ENCODE results near the gene DYNLRB2. TPM values are rescaled to one million over a fixed set of nuclear protein-coding genes. Genes with fewer than 3 reads are reported as not detected.

DYNLRB2 gene
- polyA plus RNA-seq, 1 of the 3 experiments (the other 2 are of a cell fraction) = 0.44 TPM

DNA sequence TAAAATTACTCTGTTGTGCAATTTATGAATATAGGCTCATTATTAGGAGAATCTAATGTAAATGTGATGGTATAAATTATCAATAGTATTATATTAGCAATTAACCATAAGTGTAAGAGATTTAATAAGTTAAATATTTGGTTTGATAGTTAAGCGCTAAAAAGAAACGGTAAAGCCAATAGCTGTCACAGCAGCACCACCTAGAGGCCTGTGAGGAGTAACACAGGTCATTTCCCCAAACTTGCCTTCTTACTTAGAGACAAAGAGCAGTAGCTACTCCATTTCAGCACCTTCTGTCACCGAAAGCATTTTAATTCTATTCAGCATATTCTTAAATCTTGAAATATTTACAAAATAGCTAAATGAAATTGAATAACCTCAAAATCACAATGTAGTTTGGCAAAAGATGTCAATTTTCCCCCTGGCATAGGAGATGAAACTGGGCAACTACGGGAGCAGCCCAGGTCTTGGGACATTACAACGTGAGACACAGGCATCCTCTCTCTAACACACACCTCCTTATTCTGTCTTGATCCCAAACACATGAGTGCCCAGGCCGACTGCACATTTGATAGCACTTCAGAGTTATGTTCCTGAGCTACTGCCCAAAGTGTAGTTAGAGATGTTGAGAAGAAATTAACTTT is 14.3 kb upstream of the DYNLRB2 start:
- H3K9ac ChIP-seq = no peak overlapping the region
- peak; percentile 44; the same call in 1 of the 2 replicates for TF ChIP-seq SMC3 (IDR thresholded peaks at IDR 0.05; ENCODE audit: low read depth, low read length)
- TF ChIP-seq, protein P1, sequence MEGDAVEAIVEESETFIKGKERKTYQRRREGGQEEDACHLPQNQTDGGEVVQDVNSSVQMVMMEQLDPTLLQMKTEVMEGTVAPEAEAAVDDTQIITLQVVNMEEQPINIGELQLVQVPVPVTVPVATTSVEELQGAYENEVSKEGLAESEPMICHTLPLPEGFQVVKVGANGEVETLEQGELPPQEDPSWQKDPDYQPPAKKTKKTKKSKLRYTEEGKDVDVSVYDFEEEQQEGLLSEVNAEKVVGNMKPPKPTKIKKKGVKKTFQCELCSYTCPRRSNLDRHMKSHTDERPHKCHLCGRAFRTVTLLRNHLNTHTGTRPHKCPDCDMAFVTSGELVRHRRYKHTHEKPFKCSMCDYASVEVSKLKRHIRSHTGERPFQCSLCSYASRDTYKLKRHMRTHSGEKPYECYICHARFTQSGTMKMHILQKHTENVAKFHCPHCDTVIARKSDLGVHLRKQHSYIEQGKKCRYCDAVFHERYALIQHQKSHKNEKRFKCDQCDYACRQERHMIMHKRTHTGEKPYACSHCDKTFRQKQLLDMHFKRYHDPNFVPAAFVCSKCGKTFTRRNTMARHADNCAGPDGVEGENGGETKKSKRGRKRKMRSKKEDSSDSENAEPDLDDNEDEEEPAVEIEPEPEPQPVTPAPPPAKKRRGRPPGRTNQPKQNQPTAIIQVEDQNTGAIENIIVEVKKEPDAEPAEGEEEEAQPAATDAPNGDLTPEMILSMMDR (IDR thresholded peaks at IDR 0.05) = peak; percentile 92
- TF ChIP-seq, protein P2, sequence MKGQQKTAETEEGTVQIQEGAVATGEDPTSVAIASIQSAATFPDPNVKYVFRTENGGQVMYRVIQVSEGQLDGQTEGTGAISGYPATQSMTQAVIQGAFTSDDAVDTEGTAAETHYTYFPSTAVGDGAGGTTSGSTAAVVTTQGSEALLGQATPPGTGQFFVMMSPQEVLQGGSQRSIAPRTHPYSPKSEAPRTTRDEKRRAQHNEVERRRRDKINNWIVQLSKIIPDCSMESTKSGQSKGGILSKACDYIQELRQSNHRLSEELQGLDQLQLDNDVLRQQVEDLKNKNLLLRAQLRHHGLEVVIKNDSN (IDR thresholded peaks at IDR 0.05; ENCODE audit: borderline replicate concordance, low read depth) = no peak
- TF ChIP-seq RAD21 (IDR thresholded peaks at IDR 0.05; ENCODE audit: low read length) = peak; percentile 84
- 12% methylated on average over 6 of the region's 6 CpGs for WGBS (ENCODE audit: low lambda C conversion rate)
- H3K4me3 ChIP-seq (ENCODE audit: low read depth in 2 of 2, low read length in 1 of 2) = no peak overlapping the region; a peak in 1 of 4 replicates
- no peaks in the 10 kb centered on the region for H3K27me3 ChIP-seq (ENCODE audit: insufficient read depth)
- CTCF ChIA-PET = interaction anchor here (0.6 to 3.1 kb wide), 25 partner anchors 9 to 1537 kb away, joined by 3 to 22 read pairs (median 3); no protein-coding TSS in a partner anchor
- H3K4me1 ChIP-seq (ENCODE audit: control insufficient read depth in 1 of 2, insufficient read depth in 2 of 2, low read depth in 1 of 2, low read length in 1 of 2) = no peaks in the 10 kb centered on the region
- POLR2A ChIA-PET = no interaction called here
- H3F3A ChIP-seq (replicated peaks; ENCODE audit: insufficient read depth) = no peaks in the 10 kb centered on the region
- DNase-seq = peak; percentile 49
- H3K36me3 ChIP-seq (replicated peaks in 1 of 2; ENCODE audit: control insufficient read depth in 1 of 2, insufficient read depth in 2 of 2, low read length in 1 of 2) = no peaks in the 10 kb centered on the region
- no peak overlapping the region for H3K27ac ChIP-seq (ENCODE audit: low read depth in 2 of 2, low read length in 1 of 2)
- no peaks in the 10 kb centered on the region for H3K9me3 ChIP-seq
- no peak overlapping the region for H2AFZ ChIP-seq (ENCODE audit: low read depth)
- no peak overlapping the region for H3K4me2 ChIP-seq
- H4K20me1 ChIP-seq (ENCODE audit: insufficient read depth) = no peaks in the 10 kb centered on the region
- H3K9me2 ChIP-seq = no peaks in the 10 kb centered on the region
- H3K79me2 ChIP-seq (ENCODE audit: insufficient read depth) = no peaks in the 10 kb centered on the region

DNA sequence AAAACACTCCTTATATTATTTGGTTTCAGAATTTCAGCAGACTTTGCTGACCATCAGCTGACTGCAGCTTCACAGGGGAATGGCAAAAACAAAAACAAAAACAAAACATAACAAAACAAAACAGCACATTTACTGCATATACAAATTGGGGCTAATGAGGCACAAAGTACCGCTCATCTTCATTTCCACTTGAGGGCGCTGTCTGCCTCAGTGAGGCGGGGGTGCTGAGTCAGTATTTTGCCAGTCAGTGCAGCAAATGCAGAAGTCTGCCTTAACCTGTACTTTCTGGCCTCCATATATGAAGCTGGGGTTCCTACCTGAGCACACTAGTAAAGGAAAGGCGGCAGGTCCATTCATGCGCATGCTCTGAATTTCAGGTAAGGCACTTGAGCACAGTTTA is 13.5 kb upstream of the DYNLRB2 start:
- Histone ChIP-seq H3K36me3 (replicated peaks in 1 of 2; ENCODE audit: control insufficient read depth in 1 of 2, insufficient read depth in 2 of 2, low read length in 1 of 2) (no peaks in the 10 kb centered on the region), H3K9me2 (no peaks in the 10 kb centered on the region), H3K4me2 (no peak overlapping the region), H3K9me3 (no peaks in the 10 kb centered on the region), H3K4me3 (ENCODE audit: low read depth in 2 of 2, low read length in 1 of 2) (peak overlapping the region in 1 of 2 experiments; percentile 20; a peak in 1 of 4 replicates), H3K4me1 (ENCODE audit: control insufficient read depth in 1 of 2, insufficient read depth in 2 of 2, low read depth in 1 of 2, low read length in 1 of 2) (no peaks in the 10 kb centered on the region), H3F3A (replicated peaks; ENCODE audit: insufficient read depth) (no peaks in the 10 kb centered on the region), H3K27me3 (ENCODE audit: insufficient read depth) (no peaks in the 10 kb centered on the region), H3K79me2 (ENCODE audit: insufficient read depth) (no peaks in the 10 kb centered on the region), H4K20me1 (ENCODE audit: insufficient read depth) (no peaks in the 10 kb centered on the region), H3K27ac (ENCODE audit: low read depth in 2 of 2, low read length in 1 of 2) (no peak overlapping the region), H3K9ac (no peak overlapping the region), H2AFZ (ENCODE audit: low read depth) (no peak overlapping the region)
- WGBS (ENCODE audit: low lambda C conversion rate) = 45% methylated on average over 5 of the region's 5 CpGs
- CTCF ChIA-PET = interaction anchor here (0.9 to 3.1 kb wide), 13 partner anchors 9 to 940 kb away, joined by 3 to 22 read pairs (median 4); no protein-coding TSS in a partner anchor
- POLR2A ChIA-PET = no interaction called here
- peak; percentile 11 for DNase-seq
- TF ChIP-seq TCF12 (IDR thresholded peaks at IDR 0.05) = no peak
- TF ChIP-seq, protein P1 (IDR thresholded peaks at IDR 0.05) = peak; percentile 57
- no peak for TF ChIP-seq EZH2phosphoT487 (IDR thresholded peaks at IDR 0.05; ENCODE audit: borderline replicate concordance, low read depth)
- no peak for TF ChIP-seq MXI1 (IDR thresholded peaks at IDR 0.05; ENCODE audit: low read depth, low read length)
- no peak for TF ChIP-seq RXRA (IDR thresholded peaks at IDR 0.05; ENCODE audit: borderline replicate concordance, low read depth)
- TF ChIP-seq TAF1 (IDR thresholded peaks at IDR 0.05; ENCODE audit: borderline replicate concordance, low read depth, low read length) = no peak
- TF ChIP-seq FOXM1 (IDR thresholded peaks at IDR 0.05; ENCODE audit: low read depth) = no peak
- TF ChIP-seq, protein P3, sequence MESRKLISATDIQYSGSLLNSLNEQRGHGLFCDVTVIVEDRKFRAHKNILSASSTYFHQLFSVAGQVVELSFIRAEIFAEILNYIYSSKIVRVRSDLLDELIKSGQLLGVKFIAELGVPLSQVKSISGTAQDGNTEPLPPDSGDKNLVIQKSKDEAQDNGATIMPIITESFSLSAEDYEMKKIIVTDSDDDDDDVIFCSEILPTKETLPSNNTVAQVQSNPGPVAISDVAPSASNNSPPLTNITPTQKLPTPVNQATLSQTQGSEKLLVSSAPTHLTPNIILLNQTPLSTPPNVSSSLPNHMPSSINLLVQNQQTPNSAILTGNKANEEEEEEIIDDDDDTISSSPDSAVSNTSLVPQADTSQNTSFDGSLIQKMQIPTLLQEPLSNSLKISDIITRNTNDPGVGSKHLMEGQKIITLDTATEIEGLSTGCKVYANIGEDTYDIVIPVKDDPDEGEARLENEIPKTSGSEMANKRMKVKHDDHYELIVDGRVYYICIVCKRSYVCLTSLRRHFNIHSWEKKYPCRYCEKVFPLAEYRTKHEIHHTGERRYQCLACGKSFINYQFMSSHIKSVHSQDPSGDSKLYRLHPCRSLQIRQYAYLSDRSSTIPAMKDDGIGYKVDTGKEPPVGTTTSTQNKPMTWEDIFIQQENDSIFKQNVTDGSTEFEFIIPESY (IDR thresholded peaks at IDR 0.05; ENCODE audit: borderline replicate concordance, low read depth) = no peak

All from SK-N-SH (cell line).